ENCODE results near the gene DNAH2. TPM values are rescaled to one million over a fixed set of nuclear protein-coding genes. Genes with fewer than 3 reads are reported as not detected.

DNAH2 gene
- total RNA-seq, 1 experiment from 2014 or later, result 0.15 TPM

DNA sequence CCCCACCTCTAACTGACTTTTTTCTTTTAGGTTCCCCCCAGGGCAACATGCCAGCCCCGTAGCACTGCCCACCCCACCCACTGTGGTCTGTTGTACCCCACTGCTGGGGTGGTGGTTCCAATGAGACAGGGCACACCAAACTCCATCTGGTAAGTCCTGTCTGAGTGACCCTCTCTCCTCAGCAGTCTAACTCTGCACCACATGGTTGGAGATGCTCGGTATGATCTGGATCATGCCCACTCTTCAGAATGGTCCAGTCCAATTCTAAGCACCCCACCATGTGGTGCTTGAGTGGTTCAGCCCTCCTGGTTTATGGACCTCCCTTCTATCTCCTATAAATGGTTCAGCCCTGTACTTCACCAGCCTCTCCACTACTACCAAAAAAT lies 122.3 kb downstream of the DNAH2 start:
- Histone ChIP-seq H4K8ac (replicated peaks; ENCODE audit: insufficient read length, low read depth, low read length) (no peak overlapping the region), H3K18ac (ENCODE audit: insufficient read length, low read depth, low read length) (no peak overlapping the region), H3K79me2 (ENCODE audit: insufficient read depth, low read length) (no peaks in the 10 kb centered on the region), H3K23me2 (ENCODE audit: insufficient read length, low read depth, low read length, poor library complexity, severe bottlenecking) (peaks cover 49% of the 10 kb centered on the region), H2BK120ac (ENCODE audit: low read depth, low read length, poor library complexity, severe bottlenecking) (no peak overlapping the region), H2BK5ac (ENCODE audit: insufficient read length, low read length) (no peak overlapping the region), H2BK15ac (ENCODE audit: low read depth, low read length) (no peak overlapping the region), H3K14ac (ENCODE audit: insufficient read depth, low read length) (no peak overlapping the region), H3K27ac (ENCODE audit: insufficient read length, low read depth, low read length) (no peak overlapping the region), H3K4me1 (ENCODE audit: insufficient read depth, low read length) (no peaks in the 10 kb centered on the region; the same call in 1 of the 2 replicates), H3K9me3 (ENCODE audit: control insufficient read depth, low read depth, low read length) (no peaks in the 10 kb centered on the region), H2BK12ac (ENCODE audit: insufficient read length, low read depth, low read length) (no peak overlapping the region), H3K4me2 (ENCODE audit: insufficient read depth, insufficient read length, low read length) (no peak overlapping the region), H3K56ac (ENCODE audit: insufficient read length, low read depth, low read length) (no peak overlapping the region), H3T11ph (ENCODE audit: low read length) (no peak overlapping the region), H3K4ac (ENCODE audit: low read depth, low read length) (no peak overlapping the region), H4K20me1 (ENCODE audit: control insufficient read depth, insufficient read depth, insufficient read length) (no peaks in the 10 kb centered on the region), H4K91ac (ENCODE audit: insufficient read length, low read depth, low read length) (no peak overlapping the region), H2BK20ac (ENCODE audit: low read depth, low read length, poor library complexity, severe bottlenecking) (no peak overlapping the region), H2AFZ (ENCODE audit: low read length) (no peak overlapping the region), H3K27me3 (ENCODE audit: insufficient read depth, low read length) (peaks cover 28% of the 10 kb centered on the region; the same call in 1 of the 2 replicates), H4K5ac (ENCODE audit: insufficient read length, low read depth, low read length) (no peak overlapping the region), H3K23ac (ENCODE audit: insufficient read length, low read depth, low read length) (no peak overlapping the region), H2AK5ac (ENCODE audit: insufficient read length, low read length) (no peak overlapping the region), H3K9ac (ENCODE audit: extremely low read depth, insufficient read length, low read length) (no peak overlapping the region), H3K79me1 (ENCODE audit: insufficient read depth, low read depth, low read length, poor library complexity, severe bottlenecking) (no peaks in the 10 kb centered on the region)
- TF ChIP-seq, protein P1, sequence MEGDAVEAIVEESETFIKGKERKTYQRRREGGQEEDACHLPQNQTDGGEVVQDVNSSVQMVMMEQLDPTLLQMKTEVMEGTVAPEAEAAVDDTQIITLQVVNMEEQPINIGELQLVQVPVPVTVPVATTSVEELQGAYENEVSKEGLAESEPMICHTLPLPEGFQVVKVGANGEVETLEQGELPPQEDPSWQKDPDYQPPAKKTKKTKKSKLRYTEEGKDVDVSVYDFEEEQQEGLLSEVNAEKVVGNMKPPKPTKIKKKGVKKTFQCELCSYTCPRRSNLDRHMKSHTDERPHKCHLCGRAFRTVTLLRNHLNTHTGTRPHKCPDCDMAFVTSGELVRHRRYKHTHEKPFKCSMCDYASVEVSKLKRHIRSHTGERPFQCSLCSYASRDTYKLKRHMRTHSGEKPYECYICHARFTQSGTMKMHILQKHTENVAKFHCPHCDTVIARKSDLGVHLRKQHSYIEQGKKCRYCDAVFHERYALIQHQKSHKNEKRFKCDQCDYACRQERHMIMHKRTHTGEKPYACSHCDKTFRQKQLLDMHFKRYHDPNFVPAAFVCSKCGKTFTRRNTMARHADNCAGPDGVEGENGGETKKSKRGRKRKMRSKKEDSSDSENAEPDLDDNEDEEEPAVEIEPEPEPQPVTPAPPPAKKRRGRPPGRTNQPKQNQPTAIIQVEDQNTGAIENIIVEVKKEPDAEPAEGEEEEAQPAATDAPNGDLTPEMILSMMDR (conservative IDR thresholded peaks at IDR 0.05), result no peak
- Mint-ChIP-seq H3K9me3 (no peaks in the 10 kb centered on the region; a peak in 1 of 5 replicates), H3K4me1 (peaks cover 44 to 56% of the 10 kb centered on the region in 2 experiments), H3K27me3 (ENCODE audit: low read depth) (peaks cover 30% of the 10 kb centered on the region), H3K27ac (no peak overlapping the region), H3K36me3 (ENCODE audit: insufficient read depth in 1 of 3, low read depth in 3 of 3) (peaks cover 2 to 11% (median 9%) of the 10 kb centered on the region in 3 experiments; a peak in 5 of 7 replicates), H3K4me3 (peak overlapping the region in 1 of 2 experiments; percentile 89; a peak in 2 of 5 replicates)
- no CpG with 5 or more reads among the region's 2 CpGs for WGBS (ENCODE audit: extremely low coverage, insufficient read length, low lambda C conversion rate)
- no peak for DNase-seq
